Measurements from ENCODE around the gene LBX1. TPM values are rescaled to one million over a fixed set of nuclear protein-coding genes. Genes with fewer than 3 reads are reported as not detected.

LBX1 gene
- total RNA-seq, 3 donors from 2014 or later (not counting 1 experiment from before 2014, with no cell fraction given), result not detected

GRCh38 chr10:101228966-101229265, 347 bp downstream of the LBX1 start:
- no peak overlapping the region for H3K27ac Mint-ChIP-seq
- no peaks in the 10 kb centered on the region for H3K9me3 ChIP-seq (ENCODE audit: control insufficient read depth, insufficient read depth, low read length)
- 4% methylated on average over 34 of the region's 34 CpGs for WGBS (ENCODE audit: insufficient coverage)
- H3K27ac ChIP-seq (ENCODE audit: low read length), result no peak overlapping the region
- no peak for TF ChIP-seq CTCF (IDR thresholded peaks at IDR 0.05)
- H3K9me3 Mint-ChIP-seq, result no peaks in the 10 kb centered on the region
- intact Hi-C loops (cut with micrococcal nuclease), result no loop called here
- H3K4me3 ChIP-seq (ENCODE audit: low read length), result no peak overlapping the region
- H3K36me3 Mint-ChIP-seq, result no peaks in the 10 kb centered on the region
- H3K4me1 Mint-ChIP-seq, result peaks cover 17 to 33% of the 10 kb centered on the region in 2 donors
- H3K36me3 ChIP-seq (ENCODE audit: control insufficient read depth, insufficient read depth, low read length), result no peaks in the 10 kb centered on the region
- no peak for DNase-seq
- H3K27me3 Mint-ChIP-seq (ENCODE audit: low read depth in 2 of 2), result peaks cover 70 to 71% of the 10 kb centered on the region in 2 donors
- no peak overlapping the region for H3K4me3 Mint-ChIP-seq
- no peak for ATAC-seq
- H3K4me1 ChIP-seq (ENCODE audit: control insufficient read depth, insufficient read depth, low read length), result peaks cover 41% of the 10 kb centered on the region
- peaks cover 67% of the 10 kb centered on the region for H3K27me3 ChIP-seq (ENCODE audit: control insufficient read depth, insufficient read depth, low read length)

GRCh38 chr10:101228153-101228965, 904 bp downstream of the LBX1 start:
- intact Hi-C loops (cut with micrococcal nuclease), result no loop called here
- Mint-ChIP-seq H3K9me3 (no peaks in the 10 kb centered on the region), H3K36me3 (no peaks in the 10 kb centered on the region), H3K27me3 (ENCODE audit: low read depth in 2 of 2) (peaks cover 69 to 70% of the 10 kb centered on the region in 2 donors), H3K27ac (no peak overlapping the region), H3K4me1 (peaks cover 17 to 33% of the 10 kb centered on the region in 2 donors), H3K4me3 (no peak overlapping the region)
- Histone ChIP-seq H3K4me1 (ENCODE audit: control insufficient read depth, insufficient read depth, low read length) (peaks cover 46% of the 10 kb centered on the region), H3K9me3 (ENCODE audit: control insufficient read depth, insufficient read depth, low read length) (no peaks in the 10 kb centered on the region), H3K27ac (ENCODE audit: low read length) (no peak overlapping the region), H3K36me3 (ENCODE audit: control insufficient read depth, insufficient read depth, low read length) (no peaks in the 10 kb centered on the region), H3K27me3 (ENCODE audit: control insufficient read depth, insufficient read depth, low read length) (peaks cover 67% of the 10 kb centered on the region), H3K4me3 (ENCODE audit: low read length) (no peak overlapping the region)
- WGBS (ENCODE audit: insufficient coverage), result 6% methylated on average over 82 of the region's 82 CpGs
- DNase-seq (peak in 1 of 2 donors; percentile 26), ATAC-seq (no peak)
- no peak for TF ChIP-seq CTCF (IDR thresholded peaks at IDR 0.05)

GRCh38 chr10:101227429-101228152, 1.7 kb downstream of the LBX1 start:
- Mint-ChIP-seq H3K4me3 (peak overlapping the region; percentile 65), H3K27me3 (ENCODE audit: low read depth in 2 of 2) (peaks cover 62 to 69% of the 10 kb centered on the region in 2 donors), H3K4me1 (peaks cover 17 to 38% of the 10 kb centered on the region in 2 donors), H3K36me3 (no peaks in the 10 kb centered on the region), H3K27ac (no peak overlapping the region), H3K9me3 (no peaks in the 10 kb centered on the region)
- H3K36me3 ChIP-seq (ENCODE audit: control insufficient read depth, insufficient read depth, low read length), result no peaks in the 10 kb centered on the region
- WGBS (ENCODE audit: insufficient coverage), result 9% methylated on average over 43 of the region's 43 CpGs
- TF ChIP-seq CTCF (IDR thresholded peaks at IDR 0.05), result no peak
- no peak overlapping the region for H3K27ac ChIP-seq (ENCODE audit: low read length)
- peaks cover 54% of the 10 kb centered on the region for H3K4me1 ChIP-seq (ENCODE audit: control insufficient read depth, insufficient read depth, low read length)
- H3K4me3 ChIP-seq (ENCODE audit: low read length), result no peak overlapping the region
- H3K27me3 ChIP-seq (ENCODE audit: control insufficient read depth, insufficient read depth, low read length), result peaks cover 69% of the 10 kb centered on the region
- no peaks in the 10 kb centered on the region for H3K9me3 ChIP-seq (ENCODE audit: control insufficient read depth, insufficient read depth, low read length)
- DNase-seq (peak in 1 of 2 donors; percentile 45), ATAC-seq (no peak)
- intact Hi-C loops (cut with micrococcal nuclease), result no loop called here
